ENCODE data around the gene GSG1L2. TPM values are rescaled to one million over a fixed set of nuclear protein-coding genes. Genes with fewer than 3 reads are reported as not detected.

Gene GSG1L2
- polyA plus RNA-seq, 3 donors: not detected

DNA sequence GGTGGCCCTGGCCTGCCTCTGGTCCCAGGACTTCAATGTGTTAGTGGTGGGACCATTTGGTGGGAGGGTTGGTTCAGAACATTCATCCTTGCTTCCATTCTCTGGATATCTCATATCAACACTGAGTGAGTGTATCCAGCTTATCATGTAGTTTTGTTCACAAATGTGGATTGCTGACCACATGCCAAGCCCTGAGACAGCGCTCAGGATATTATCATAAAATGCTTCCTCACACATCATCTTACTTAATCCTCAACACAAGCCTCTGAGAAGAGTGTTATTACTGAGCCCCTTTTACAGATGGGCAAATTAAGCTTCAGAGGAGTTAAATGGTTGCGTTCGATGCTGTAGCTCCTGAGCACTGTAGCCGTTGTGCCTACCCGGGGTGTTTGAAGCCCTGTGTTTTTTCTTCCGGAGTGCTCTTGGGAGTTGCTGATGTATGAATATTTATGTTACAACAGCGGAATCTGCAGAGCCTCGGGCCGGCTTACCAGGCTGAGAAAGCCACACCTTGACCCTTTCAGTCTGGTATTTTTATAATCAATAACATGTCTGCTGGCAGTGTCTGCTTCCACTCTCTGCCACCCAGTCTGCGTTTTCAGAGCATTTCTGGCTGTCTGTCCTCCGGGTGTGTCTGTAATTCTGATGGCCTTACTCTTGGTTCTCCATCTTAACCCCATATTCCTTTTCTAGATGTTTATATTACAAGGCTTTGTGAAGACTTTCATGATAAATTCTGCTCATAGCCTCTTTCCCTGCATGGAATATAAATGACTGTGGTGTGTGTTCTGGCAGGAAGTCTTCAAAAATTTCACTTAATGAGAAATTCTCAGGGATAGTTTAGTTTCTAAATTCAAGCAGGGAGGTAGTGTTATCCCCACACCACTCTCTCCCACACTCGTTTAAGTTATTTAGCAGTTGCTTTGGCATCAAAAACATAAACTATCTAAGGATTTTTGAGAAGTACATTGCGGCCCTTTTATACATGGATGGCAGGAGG lies 6.7 kb upstream of the GSG1L2 start:
- 29 to 58% (median 56%) methylated on average over 13 of the region's 13 CpGs for WGBS, 3 donors
- no peak overlapping the region for H3K27ac ChIP-seq (ENCODE audit: low read depth, low read length)

DNA sequence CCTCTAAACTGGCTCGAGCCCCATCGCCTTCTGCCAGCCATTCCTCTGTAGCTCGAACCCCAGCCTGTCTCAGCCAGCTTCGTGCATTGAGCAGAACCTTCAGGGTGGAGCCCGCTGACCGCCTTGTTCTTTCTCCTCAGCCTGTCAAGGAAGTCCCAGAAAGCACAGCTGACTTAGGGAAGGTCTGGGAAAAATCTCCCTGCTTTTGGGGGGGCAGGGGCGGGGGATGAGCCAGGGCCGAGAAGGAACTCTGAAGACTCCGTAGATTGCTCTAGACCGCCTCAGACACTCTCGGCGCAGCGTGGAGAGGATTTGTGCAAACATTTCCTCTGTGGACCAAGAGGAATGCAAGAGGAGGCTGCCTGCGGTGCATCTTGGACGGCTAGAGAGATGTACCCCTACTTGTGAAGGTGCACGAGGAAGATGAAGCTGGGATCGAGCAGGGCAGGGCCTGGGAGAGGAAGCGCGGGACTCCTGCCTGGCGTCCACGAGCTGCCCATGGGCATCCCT lies 3.8 kb upstream of the GSG1L2 start, which contains the start of gene GLP2R:
TSS of gene GLP2R (plus strand) at position 284 of the 510 bp plus-strand sequence. CDS start at position 424, 140 bp downstream.
- WGBS, 3 donors: 46 to 55% (median 52%) methylated on average over 21 of the region's 21 CpGs
- H3K27ac ChIP-seq (ENCODE audit: low read depth, low read length): no peak within 1 kb of the TSS

DNA sequence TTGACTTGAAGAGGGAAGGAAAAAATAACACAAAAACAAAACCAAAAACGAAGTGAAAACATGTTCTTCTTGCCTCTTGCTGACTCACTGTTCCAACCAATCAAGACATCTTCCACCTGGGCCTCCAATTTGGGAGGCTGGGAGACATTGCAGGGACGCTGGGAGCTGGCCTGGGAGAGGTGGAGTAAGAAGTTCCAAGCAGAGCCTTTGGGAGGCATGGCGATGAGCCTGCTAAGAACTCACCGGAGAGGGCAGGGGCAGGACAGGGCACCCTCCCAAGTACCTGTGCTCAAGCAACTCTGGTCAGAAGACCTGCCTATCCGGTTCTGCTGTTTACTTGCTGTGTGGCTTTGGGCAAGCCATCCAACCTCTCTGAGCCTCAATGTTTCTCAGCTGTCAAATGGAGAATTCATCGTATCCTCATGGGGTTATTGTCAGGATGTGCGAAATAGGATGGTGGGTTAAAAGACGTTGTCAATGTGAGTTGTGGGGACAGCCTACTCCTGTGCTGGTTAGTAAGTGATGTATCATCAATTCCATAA lies 3.0 kb upstream of the GSG1L2 start:
- WGBS, 3 donors: 71 to 85% (median 82%) methylated on average over 8 of the region's 8 CpGs
- H3K27ac ChIP-seq (ENCODE audit: low read depth, low read length): no peak overlapping the region

DNA sequence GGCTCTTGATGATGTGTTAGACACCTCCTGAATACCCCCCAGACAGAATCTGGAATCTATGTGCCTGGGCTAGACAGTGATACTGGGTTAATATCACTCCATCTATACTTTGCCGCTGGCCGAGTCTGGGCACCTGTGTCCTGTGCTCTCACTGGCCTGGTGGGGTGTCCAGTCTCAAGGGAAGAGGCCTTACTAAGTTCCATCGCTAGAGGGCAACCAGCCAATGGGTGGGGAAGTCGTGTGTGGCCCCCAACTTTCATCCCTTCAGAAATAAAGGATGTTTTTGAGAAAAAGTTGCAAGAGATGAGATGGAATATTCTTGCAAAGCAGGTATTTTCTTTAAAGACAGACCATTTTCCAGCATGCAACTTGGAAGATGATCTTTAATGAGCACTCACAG lies 2.2 kb upstream of the GSG1L2 start:
- 56 to 69% (median 58%) methylated on average over 4 of the region's 4 CpGs for WGBS, 3 donors

DNA sequence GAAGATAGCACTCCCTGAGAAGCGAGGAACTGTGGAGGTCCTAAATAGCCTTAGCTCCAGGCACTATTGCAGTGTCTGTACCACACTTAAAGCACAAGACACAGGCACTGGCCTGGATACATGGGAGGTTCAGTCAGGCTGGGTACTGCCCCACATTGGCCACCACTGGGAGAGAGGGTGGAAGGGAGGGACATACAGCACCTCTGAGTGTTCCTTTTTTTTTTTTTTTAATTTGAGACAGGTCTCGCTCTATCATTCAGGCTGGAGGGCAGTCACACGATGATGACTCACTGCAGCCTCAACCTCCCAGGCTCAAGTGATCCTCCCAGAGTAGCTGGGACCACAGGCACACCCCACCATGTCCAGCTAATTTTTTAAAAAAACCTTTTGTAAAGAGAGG lies 1.4 kb downstream of the GSG1L2 start:
- WGBS, 3 donors: 70 to 83% (median 72%) methylated on average over 3 of the region's 3 CpGs
- H3K27ac ChIP-seq (ENCODE audit: low read depth, low read length): no peak overlapping the region

More for the DNA sequence above, 2.2 kb upstream of the GSG1L2 start:
- H3K27ac ChIP-seq (ENCODE audit: low read depth, low read length): no peak overlapping the region

DNA sequence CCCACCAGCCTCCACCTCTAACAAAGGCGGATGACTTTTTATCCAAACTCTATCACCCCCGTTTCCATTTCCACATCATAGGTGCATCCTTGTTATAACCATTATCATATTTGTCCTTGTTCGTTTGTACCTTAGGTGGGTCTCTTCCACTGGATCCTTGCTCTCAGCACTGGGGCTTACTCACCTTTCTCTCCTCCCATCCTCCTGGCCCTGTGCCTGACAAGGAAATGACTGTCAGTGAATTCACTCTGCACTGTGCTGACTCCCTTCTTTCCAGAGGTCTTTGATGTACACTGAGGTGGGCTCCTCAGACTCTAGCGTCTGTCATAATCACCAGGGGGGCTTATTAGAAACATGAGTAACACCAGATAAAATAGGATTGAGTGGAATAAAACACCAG lies 3.1 kb downstream of the GSG1L2 start:
- WGBS, 3 donors: 68 to 81% (median 73%) methylated on average over 4 of the region's 4 CpGs
- H3K27ac ChIP-seq (ENCODE audit: low read depth, low read length): no peak overlapping the region

DNA sequence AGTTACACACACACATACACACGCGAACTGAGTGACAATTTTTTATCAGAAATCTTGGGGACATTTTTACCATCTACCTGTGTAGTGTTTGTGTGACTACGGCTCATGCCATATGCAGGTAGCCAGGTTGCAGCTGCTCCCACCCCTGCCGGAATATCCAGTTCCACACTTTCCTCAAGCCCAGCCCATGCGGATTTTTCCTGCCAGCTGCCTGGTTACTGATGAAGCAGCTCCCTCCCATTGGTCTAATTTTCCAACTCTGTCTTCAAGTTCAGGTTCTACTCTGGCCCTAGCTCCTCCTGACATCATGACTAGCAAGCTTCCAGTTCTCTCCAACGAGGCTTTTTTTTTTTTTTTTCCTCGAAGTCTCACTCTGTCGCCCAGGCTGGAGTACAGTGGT lies 4.8 kb downstream of the GSG1L2 start:
- no peak overlapping the region for H3K27ac ChIP-seq (ENCODE audit: low read depth, low read length)
- WGBS, 3 donors: 36 to 55% (median 48%) methylated on average over 8 of the region's 8 CpGs

DNA sequence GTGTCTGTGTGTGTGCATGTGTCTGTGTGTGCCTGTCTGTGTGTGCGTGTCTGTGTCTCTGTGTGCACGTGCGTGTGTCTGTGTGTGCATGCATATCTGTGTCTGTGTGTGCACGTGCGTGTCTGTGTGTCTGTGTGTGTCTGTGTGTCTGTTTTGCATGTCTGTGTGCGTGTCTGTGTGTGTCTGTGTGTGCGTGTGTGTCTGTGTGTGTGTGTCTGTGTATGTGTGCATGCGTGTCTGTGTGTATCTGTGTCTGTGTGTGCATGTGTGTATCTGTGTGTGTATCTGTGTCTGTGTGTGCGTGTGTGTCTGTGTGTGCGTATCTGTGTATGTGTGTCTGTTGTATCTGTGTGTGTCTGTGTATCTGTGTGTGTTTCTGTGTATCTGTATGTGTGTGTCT lies 5.4 kb downstream of the GSG1L2 start:
- WGBS, 3 donors: 80 to 91% (median 85%) methylated on average over 10 of the region's 10 CpGs
- H3K27ac ChIP-seq (ENCODE audit: low read depth, low read length): no peak overlapping the region

DNA sequence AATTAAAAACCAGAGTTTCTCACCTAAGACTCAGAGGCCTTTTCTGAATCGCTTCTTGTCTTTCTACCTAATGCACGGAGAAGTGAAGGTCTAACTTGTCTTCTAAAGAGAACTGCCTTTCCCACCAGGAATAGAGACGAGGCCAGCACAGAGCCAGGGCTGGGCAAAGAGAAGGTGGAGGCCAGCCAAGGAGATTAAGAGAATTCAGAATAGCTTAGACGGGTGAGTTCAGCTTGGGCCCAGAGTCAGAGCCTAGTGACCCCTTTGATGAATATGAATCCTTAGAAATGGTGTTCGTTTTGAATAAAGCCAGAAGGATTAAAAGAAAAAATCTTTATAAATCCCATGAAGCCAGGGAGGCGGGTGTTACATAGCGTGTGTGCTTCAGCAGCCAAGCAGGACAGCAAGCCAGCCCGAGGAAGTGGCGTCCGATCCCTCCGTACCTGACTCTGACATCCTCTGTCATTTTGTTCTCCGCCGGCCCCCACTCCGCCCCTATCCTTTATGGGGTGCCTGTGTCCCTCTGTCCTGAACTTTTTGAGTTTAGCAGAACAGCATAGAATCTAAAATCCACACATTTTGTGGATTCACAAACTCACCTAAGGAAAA lies 7.4 kb downstream of the GSG1L2 start:
- H3K27ac ChIP-seq (ENCODE audit: low read depth, low read length): no peak overlapping the region
- 74 to 86% (median 84%) methylated on average over 14 of the region's 14 CpGs for WGBS, 3 donors

DNA sequence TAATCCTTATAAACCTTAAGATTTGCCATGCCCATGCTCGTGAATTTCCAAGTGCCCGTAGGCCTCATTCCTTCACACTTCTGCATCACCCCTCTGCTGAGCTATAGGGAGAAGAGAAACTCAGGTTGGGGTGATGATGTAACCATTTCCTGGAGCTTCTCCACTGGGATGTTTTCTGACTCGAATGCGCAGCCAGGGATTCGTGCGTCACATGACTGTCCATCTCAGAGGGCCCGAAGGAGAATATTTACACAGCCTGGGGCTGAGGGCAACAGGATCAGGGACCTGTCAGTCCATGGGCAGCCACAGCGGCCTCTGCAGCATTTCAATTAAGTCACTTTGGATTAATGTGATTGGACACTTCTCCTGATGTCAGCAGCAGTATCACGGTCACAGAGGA lies 8.7 kb downstream of the GSG1L2 start:
- 57 to 81% (median 74%) methylated on average over 9 of the region's 9 CpGs for WGBS, 3 donors
- H3K27ac ChIP-seq (ENCODE audit: low read depth, low read length): no peak overlapping the region

DNA sequence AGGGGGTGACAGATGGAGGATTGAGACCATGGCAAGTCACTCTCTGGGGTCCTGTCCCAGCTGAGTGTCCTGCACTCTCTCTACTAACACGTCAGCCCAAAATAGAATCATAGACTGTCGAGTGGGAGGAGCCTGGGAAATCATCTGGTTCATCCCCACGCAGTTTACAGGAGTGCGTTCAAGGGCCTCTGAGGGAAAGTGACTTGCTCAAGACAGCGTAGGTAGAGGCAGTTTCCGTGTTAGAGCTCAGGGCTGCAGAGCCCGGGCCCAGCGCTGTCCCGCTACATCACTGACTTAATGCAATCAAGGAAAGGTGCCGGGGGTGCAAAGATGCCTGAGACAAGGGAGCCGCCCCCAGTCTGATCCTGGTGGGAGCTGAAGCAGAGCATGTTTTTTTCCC lies 10.3 kb downstream of the GSG1L2 start:
- H3K27ac ChIP-seq (ENCODE audit: low read depth, low read length): no peak overlapping the region
- WGBS, 3 donors: 32 to 84% (median 80%) methylated on average over 11 of the region's 11 CpGs

DNA sequence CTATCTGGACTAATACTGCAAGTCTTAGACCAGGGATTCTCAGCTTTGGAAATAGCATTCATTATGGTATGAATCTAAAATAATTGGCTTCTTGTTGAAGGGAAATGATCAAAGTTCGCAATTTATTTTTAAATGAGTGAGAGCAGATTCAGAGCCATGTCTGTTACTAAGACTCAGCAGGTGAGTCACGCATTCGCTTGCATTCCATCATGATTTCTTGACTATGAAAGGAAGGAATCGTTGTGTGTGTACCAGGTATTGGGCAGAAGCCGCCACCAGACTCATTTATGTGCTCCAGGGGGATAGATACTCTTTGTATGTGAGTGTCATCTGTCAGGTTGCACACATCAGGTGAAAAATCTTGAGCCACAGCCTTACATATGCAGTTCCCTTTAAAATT lies 10.8 kb downstream of the GSG1L2 start:
- WGBS, 3 donors: 78 to 92% (median 90%) methylated on average over 5 of the region's 5 CpGs
- no peak overlapping the region for H3K27ac ChIP-seq (ENCODE audit: low read depth, low read length)

DNA sequence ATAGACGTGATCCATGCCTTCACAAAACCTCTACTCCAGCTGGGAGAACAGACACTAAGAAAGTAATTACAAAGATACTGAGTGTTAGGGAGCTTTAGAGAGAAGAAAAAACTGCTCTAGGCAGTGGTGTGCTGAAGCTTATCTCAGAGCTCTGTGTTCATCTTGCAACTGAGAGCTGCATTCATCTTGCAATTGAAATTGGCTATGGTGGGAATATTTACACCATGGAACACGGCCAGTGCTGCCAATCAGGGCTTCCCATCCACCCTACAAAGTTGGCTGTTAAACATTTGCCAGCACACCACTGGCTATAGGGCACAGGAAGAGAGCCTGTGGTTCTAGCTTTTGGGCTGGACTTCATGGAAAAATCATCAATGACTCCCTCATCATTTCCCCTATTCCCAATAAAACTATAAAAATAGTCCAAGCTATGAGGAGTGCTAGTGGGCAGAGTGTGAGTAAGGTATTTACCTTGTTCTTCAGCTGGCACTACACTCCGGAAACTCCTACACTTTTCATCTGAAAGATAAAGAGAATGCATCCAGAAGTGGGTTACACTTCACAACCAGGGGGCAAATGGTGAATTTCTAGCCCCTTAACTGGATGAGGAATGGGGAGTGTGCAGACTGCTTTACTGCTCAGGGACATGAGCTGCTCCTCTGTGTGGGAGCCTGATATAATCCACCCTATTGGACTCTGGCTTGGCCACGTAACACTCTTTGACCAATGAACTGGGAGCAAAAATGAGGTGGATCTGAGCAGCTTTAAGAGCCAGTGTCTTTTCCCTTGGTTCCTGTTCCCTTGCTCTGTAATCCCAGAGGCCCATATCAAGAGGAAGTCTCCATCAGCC lies 11.6 kb downstream of the GSG1L2 start:
- H3K27ac ChIP-seq (ENCODE audit: low read depth, low read length): no peak overlapping the region
- WGBS, 3 donors: 62 to 73% (median 70%) methylated on average over 4 of the region's 4 CpGs

DNA sequence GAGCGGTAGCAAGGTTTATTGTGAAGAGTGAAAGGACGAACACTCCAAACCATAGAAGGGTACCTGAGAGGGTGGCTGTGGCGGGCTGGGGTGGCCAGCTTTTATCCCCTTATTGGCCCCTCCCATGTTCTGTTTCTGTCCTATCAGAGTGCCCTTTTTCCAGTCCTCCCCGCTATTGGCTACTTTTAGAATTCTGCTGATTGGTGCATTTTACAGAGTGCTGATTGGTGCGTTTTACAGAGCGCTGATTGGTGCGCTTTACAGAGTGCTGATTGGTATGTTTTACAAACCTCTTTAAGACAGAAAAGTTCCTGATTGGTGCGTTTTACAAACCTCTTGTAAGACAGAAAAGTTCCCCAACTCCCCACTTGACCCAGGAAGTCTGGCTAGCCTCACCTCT lies 12.5 kb downstream of the GSG1L2 start:
- no peak overlapping the region for H3K27ac ChIP-seq (ENCODE audit: low read depth, low read length)
- WGBS, 3 donors: 87 to 95% (median 90%) methylated on average over 8 of the region's 8 CpGs

DNA sequence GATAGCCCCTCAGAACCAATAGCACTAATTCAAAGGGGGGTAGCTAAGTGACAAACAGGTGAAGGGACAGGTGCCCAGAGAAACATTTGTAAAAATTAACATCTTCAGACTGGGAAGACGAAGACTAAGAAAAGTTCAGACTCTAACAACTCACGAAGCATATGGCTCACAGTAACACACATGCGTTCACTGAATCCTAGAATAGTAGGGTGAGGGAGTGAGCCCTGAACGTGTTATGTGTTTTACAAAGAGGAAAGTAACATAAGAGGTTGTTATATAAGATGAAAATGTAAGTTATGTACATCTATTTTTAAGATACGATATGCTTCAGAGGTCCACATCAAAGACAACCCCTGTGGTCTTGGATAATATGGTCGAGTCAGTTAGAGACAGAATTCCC lies 15.2 kb downstream of the GSG1L2 start:
- H3K27ac ChIP-seq (ENCODE audit: low read depth, low read length): no peak overlapping the region
- WGBS, 3 donors: 60 to 81% (median 74%) methylated on average over 6 of the region's 6 CpGs

DNA sequence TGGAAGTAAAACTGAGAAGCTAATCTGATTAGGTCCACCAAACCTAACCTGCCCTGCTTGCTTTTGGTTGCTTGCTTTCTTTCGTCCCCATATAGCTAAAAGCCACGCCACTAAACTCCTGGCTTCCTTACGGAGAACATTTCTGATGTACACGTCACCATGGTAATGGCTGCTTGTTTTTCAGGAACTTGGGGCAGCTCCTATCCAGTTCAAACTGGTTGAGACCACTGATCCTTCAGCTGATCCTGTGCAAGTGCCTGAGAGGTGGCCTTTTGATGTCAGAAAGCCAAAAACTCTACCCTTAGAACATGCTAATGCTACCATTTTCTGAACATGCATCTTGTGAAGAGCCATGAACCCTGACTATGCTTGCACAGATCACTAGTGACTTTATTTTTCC lies 16.1 kb downstream of the GSG1L2 start:
- WGBS, 3 donors: 35 to 84% (median 38%) methylated on average over 4 of the region's 4 CpGs
- no peak overlapping the region for H3K27ac ChIP-seq (ENCODE audit: low read depth, low read length)

DNA sequence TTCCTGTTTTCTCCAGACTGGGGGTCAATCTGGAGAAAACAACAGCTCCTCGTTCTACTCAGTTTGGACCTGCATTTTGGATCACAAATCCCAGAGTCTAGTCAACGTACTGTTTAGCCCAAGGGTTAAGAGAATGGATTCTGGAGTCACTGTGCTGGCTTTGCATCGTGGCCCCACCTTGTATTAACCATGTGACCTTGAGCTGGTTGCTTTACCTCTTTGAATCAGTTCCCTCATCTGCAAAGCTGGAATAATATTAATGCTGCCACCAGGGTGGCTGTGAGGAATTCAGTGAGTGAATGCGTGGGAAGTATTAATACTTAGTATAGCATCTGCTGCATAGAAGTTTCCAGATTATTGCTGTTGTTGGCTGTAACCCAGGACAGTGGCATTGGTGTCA lies 19.2 kb downstream of the GSG1L2 start:
- H3K27ac ChIP-seq (ENCODE audit: low read depth, low read length): no peak overlapping the region
- WGBS, 3 donors: 63 to 69% (median 66%) methylated on average over 4 of the region's 4 CpGs

DNA sequence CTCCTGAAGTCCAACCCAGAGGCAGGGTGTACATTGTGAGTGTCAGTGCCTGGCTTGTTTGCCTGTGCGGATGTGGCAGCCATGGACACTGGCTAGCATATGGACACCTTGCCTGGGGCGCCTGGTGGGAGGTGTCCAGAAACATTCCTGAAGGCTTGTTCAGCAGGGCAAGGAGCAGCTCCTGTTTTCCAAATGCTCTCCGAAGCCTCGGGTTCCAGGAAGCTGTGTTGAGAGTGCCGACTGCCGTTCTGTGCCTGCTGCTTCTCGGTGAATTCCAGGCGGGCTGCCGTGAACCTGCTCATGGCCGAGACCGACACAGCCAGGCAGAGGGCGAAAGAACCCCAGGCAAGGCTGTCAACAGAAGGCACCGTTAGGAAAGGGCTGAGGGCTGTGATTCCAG lies 19.6 kb downstream of the GSG1L2 start:
- WGBS, 3 donors: 72 to 76% (median 74%) methylated on average over 13 of the region's 13 CpGs
- H3K27ac ChIP-seq (ENCODE audit: low read depth, low read length): no peak overlapping the region
